ENCODE measurements around the gene EEF1G.
"Not testable (repeated sequence)": the region's sequence is repeated elsewhere in the genome, so short reads cannot be mapped to it uniquely, and the experiment has no call there.

The EEF1G gene
- total RNA-seq, result 0 reads per million in 4 experiments

GRCh38 chr11:62573592-62574362 is at the start of gene EEF1G:
Gene EEF1G, minus strand, starts transcription at chr11:62573891. Its CDS starts 49 bp downstream, at chr11:62573842.
- peak; percentile 95 for DNase-seq

GRCh38 chr11:62622476-62623089 is 48.9 kb upstream of the EEF1G start:
- no peak for DNase-seq

GRCh38 chr11:62621567-62622470 is 48.1 kb upstream of the EEF1G start, which contains the start of gene B3GAT3:
Gene B3GAT3, minus strand, starts transcription at chr11:62621986. Its CDS starts 39 bp downstream, at chr11:62621947.
- DNase-seq, result peak; percentile 92

DNA sequence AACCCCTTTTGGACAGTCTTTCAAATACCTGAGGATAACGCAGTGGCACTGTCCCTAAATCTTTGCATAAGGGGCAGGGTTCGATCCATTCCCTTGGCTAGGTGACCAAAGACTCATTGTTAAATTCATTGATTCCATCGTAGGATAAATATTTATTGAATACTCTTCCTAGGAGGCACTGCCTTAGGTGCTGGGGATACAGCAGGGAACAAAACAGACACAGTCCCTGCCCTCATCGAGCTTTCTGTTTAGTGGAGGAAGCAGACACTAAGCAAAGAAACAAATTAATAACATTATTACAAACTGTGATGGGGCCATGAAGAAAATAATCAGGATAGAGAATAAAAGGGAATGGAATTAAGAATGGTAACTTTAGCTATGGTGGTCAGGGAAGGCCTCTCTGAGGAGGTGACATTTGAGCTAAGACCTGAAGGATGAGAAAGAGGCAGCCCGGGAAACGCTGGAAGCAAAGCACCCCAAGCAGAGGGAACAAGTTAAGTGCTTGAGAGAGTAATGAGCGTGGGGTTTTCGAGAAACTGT is 47.4 kb upstream of the EEF1G start:
- DNase-seq, result no peak

DNA sequence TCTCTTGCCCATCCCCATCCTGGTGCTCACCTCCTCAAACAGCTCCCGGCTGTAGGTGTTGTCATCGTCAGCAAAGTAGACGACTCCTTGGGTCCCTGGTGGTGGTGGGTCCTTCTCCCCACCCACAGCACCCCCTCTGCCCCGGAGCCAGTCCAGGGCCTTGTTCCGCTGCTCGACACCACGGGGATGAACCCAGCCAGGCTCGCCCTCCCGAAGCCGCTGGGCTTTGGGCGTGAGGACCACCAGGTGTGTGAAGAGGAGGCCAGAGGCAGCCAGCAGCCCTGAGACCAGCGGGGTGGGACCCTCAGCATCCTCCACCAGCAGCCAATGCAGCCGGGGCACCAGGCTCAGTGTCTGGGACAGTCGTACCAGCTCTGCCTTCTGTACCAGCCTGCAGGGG is 43.3 kb upstream of the EEF1G start:
- DNase-seq, result not testable (repeated sequence)

DNA sequence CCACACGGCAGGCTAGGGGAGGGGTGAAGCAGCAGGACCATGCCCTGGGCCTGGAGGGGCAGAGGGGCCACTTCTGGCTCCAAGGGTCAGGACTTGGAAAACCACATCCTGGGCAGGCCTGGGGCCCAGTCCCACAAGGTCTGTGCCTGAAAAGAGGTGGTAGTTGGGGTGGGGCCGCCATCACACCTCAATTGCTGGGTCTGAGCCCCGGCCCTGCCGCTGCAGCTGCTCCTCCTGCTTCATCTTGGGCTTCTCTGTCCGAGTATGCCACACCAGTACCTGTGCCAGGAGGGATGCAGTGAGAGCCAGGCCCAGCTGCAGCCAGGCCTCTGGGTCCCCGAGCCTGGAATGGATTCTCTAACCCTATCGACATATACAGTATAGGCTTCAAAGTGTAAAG is 41.8 kb upstream of the EEF1G start:
- no peak for DNase-seq

GRCh38 chr11:62614275-62614674 is 40.6 kb upstream of the EEF1G start:
- no peak for DNase-seq

DNA sequence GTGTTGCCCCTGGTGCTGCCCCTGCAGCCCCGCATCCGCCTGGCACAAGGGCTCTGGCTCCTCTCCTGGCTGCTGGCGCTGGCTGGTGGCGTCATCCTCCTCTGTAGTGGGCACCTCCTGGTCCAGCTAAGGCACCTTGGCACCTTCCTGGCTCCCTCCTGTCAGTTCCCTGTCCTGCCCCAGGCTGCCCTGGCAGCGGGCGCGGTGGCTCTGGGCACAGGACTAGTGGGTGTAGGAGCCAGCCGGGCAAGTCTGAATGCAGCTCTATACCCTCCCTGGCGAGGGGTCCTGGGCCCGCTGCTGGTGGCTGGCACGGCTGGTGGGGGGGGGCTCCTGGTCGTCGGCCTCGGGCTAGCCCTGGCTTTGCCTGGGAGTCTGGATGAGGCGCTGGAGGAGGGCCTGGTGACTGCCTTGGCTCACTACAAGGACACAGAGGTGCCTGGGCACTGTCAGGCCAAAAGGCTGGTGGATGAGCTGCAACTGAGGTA is 39.6 kb upstream of the EEF1G start:
- DNase-seq, result no peak

GRCh38 chr11:62612366-62613290 is 38.9 kb upstream of the EEF1G start, which contains the start of the genes EML3 and ROM1:
Gene EML3, minus strand, starts transcription at chr11:62612775. Its CDS starts 318 bp downstream, at chr11:62612457.
Gene ROM1, plus strand, starts transcription at chr11:62613257. Its CDS starts 25 bp downstream, at chr11:62613282.
- peak; percentile 79 for DNase-seq

DNA sequence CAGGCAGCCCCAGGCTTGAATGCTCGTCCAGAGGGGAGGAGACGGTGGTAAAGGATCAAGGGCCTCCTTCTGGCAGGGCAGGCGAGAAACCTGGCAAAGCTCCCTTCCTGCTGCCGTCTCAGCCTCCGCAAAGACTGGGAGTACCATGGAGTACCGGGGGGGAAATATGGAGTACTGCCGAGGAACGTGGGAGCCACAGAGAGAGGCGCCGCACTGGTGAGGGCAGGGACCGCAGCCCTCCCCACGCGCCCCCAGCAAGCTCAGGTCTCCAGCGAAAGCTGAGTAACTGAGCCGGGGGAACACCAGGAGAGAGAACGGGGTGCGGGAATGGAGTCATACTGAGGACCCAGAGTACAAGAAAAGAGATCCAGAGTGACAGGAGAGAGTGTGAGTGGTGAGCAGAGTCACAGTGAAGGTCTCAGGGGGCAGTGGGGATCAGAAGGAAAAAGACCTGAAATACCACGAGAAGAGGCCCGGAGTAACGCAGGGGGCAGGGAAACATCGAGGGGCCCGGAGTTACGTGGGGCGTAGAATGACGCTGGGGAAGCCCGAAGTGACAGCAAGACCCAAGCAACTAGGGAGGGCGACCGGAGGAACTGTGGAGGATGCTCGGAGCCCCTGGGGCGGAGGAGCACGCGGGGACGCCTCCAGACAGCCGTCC is 38.1 kb upstream of the EEF1G start:
- peak; percentile 61 for DNase-seq

GRCh38 chr11:62610814-62611704 is 37.4 kb upstream of the EEF1G start:
- no peak for DNase-seq

DNA sequence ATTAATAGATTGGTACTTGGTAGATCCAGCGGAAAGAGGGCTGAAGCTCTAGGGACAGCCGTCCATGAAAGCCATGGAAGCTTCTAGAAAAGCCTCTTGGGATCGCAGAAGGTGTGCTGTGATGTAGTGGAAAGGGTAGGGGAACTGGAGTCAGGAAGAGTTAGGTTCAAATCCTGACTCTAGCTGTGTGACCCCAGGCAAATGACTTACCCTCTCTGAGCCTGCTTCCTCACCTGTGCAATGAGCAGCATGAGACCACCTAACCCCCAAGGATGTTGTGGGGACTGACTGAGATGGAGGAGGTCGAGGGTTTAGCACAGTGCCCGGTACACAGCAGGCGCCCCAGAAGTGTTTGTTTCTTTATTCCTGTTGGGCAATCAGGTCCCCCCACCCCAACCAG is 36.7 kb upstream of the EEF1G start:
- no peak for DNase-seq

GRCh38 chr11:62608776-62609175 is 35.1 kb upstream of the EEF1G start:
- no peak for DNase-seq

GRCh38 chr11:62607714-62608113 is 34.0 kb upstream of the EEF1G start:
- DNase-seq, result no peak

DNA sequence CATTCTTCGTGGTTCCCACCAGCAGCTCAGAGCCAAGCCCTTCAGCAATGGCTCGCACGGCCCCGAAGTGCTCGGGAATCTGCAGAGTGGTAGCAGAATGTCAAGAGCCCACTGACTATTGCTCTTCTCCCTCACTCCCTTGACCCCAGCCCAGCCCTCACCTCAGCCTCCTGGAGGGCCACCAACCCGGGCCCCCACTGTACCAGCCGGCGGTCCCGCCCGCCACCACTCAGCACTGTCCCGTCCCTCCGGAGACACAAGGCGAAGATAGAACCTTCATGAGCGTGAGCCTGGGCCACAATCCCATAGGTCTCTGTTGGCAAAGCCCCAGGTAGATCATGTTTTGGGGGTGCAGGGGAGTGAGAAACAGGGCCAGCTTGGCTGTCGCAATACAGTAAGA is 32.2 kb upstream of the EEF1G start:
- DNase-seq, result no peak

DNA sequence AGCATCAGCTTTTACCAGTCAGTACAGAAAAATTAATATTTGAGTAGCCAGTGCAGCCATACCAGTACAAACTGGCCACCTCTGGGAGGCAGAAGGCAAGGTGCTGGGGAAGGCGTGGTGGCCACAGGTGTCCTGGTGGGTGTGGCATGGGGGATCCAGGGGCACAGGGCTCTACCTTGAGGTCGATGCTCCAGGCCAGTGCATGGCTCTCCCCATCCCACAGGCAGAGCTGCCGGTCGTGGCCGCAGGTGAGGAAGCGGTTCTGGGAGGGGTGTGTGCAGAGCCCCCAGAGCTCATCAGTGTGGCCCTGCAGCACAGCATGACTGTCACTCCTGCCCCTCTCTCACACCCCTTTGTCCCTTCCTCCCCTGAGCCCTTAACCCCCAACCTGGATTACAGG is 31.8 kb upstream of the EEF1G start:
- no peak for DNase-seq

DNA sequence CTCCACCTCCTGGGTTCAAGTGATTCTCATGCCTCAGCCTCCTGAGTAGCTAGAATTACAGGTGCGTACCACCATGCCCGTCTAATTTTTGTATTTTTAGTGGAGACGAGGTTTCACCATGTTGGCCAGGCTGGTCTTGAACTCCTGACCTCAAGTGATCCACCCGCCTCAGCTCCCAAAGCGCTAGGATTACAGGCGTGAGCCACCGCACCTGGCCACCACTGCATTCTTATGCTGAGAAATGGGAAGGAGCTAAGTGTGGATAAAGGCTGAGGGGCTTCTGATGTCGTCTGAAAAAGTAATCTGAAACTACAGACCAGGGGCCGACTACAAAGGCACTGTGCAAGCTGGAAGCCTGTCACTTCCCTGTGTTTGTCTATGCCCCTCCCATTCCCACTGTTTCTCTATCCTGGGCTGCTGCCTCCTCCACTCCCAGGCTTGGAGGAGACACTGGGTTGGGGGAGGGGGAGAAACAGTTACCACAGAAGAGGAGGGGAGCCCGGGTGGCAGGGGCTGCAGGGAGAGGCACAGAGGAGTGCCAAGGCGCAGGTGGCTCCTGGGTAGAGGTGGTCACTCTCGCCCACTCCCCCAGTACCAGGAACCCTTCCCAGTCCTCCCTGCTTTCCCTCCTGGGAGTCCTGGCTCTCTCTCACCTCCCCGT is 30.9 kb upstream of the EEF1G start:
- no peak for DNase-seq

- no peak for DNase-seq
Measured at GRCh38 chr11:62603776-62604299, 30.1 kb upstream of the EEF1G start.

DNA sequence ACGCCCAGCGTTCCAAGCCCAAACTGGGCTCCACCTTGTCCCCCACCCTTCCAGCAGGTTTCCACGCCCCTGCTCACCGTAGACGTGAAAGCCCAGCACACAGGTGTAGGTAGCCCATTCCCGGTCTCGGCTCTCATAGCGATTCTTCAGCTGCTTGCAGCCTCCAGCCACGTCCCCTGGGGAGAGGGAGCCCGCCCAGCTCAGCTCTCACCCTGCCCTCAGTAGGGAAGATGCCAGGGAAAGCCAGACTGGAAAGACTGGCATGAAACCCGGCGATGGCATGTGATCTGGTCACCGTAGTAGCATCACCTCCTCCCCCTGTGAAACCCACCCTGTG is 29.3 kb upstream of the EEF1G start:
- no peak for DNase-seq
